Astrocyte of the spinal cord (primary cell): Measurements from ENCODE around the gene SCARB2.

Experiments used
- DNase-seq: peaks from one replicate; pipeline ENCODE4 v3.0.0; 2011; ENCODE audit warnings: low read depth, low spot score
- H3K4me3 ChIP-seq: 2 replicates; pipeline ENCODE4 v1.5.1; 2011; ENCODE audit warnings: low read depth, mild to moderate bottlenecking, low read length, moderate library complexity
- in situ Hi-C: cut with HindIII; loops from 2 replicates; pipeline ENCODE4 v1.10.0; 2017; ENCODE audit warnings: low sequenced_read_pairs
- TF ChIP-seq, protein P1 (sequence below): IDR thresholded peaks from 2 replicates; pipeline ENCODE4 v1.5.1; 2012; ENCODE audit warnings: low read depth, mild to moderate bottlenecking, low read length, inconsistent platforms

Gene SCARB2

GRCh38 chr4:76188149-76188548 is 25.5 kb downstream of the SCARB2 start:
- DNase-seq: no peak
- in situ Hi-C loops: no loop called here
- H3K4me3 ChIP-seq: no peak overlapping the region
- TF ChIP-seq, protein P1, sequence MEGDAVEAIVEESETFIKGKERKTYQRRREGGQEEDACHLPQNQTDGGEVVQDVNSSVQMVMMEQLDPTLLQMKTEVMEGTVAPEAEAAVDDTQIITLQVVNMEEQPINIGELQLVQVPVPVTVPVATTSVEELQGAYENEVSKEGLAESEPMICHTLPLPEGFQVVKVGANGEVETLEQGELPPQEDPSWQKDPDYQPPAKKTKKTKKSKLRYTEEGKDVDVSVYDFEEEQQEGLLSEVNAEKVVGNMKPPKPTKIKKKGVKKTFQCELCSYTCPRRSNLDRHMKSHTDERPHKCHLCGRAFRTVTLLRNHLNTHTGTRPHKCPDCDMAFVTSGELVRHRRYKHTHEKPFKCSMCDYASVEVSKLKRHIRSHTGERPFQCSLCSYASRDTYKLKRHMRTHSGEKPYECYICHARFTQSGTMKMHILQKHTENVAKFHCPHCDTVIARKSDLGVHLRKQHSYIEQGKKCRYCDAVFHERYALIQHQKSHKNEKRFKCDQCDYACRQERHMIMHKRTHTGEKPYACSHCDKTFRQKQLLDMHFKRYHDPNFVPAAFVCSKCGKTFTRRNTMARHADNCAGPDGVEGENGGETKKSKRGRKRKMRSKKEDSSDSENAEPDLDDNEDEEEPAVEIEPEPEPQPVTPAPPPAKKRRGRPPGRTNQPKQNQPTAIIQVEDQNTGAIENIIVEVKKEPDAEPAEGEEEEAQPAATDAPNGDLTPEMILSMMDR: no peak

DNA sequence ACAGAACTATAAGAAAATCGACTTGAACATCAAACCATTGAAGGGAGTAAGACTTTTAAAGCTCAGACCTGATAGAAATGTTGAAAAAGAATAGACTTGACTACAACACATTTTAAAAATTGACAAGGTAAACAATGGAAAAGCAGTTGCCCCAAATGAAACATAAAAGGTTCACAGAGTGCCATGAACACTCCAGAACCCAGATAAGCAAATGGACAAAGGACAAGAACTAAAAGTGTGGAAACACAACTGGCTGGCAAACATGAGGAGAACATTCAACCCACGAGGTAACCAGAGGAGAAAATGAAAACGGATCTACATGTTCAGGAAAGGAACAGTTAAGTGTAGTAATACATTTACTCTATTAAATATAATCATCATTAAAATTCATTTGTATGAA is 26.5 kb downstream of the SCARB2 start:
- H3K4me3 ChIP-seq: no peak overlapping the region

DNA sequence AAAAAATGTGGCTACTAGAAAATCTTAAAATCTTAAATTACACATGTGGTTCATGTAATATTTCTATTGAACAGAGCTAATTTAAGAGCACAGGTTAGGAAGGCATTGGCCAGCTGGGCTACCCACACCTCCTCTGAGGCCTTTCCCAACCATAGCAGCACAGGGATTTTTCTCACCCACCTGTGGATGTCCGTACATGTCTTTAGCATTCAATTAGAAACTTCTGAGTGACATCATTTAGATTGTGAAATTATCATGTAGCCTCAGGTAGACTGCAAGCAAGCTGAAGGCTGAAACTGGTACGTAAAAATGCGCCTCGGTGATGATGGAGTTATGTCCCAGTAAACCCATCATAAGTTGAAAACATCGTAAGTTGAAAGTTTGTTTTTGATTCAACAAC is 31.2 kb downstream of the SCARB2 start:
- TF ChIP-seq, protein P1: no peak
- no peak for DNase-seq
- H3K4me3 ChIP-seq: no peak overlapping the region
- in situ Hi-C loops: no loop called here

More for the DNA sequence above, 26.5 kb downstream of the SCARB2 start:
- TF ChIP-seq, protein P1: no peak
- no peak for DNase-seq
- in situ Hi-C loops: no loop called here

DNA sequence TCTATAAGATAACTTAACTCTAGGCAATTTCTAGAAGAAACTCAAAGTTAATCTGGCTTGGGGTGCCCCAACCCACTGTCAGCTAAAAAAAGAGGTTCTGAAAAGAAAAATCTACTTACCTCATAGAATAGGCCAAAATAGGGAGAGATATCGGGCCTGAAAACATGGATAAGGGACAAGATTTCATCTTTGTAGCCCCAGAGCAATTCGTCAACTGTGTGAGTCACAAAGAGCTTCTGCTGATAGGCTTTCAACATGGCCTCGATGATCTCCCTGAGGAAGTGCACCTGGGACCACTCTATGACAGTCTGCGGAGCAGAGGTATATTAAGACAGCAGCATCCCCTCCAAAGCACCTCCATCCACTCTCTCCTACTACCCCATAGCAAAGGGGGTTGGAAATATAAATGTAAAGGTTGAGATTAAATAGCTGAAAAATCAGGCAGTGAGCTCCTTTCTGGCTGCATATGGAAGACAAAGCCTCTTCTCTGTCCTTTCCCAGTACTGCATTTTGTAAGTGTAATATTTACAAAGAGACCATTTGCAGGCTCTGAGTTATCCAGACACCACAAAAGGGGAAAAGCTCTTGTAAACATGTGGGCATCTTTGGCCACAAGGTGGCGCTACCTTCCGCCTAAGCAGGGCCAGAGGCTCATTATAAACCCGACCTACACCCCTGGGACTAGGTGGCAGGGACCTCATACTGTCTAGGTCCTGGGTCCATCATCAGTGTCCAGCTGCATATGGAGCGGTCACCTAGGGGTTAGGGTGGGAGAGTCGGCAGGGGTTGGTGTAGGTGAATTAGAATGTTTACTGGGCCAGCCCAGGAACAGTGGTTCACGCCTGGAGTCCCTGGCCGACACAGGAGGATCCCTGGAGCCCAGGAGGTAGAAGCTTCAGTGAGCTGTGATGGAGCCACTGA is 34.0 kb downstream of the SCARB2 start:
- DNase-seq: peak; percentile 80
- TF ChIP-seq, protein P1: peak; percentile 90
- in situ Hi-C loops: no loop called here
- H3K4me3 ChIP-seq: no peak overlapping the region

DNA sequence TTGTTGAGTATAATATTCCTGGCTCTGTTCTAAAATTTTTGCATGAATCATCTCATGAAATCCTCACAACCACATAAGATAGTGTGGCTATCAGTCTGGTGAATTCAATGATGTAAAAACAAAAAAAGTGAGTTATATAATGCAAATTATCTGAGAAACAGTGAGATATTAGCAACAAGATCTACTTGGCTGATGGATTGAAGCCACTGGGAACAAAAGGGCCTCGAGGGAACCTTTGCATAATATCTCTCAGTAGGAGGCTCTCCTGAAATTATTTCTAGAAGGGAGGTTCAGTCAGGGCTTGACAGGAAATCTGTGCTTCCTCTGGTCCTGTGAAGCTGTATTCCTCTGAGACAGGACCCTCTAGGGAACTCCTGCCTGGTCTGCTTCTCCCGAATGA is 35.3 kb downstream of the SCARB2 start:
- in situ Hi-C loops: no loop called here

DNA sequence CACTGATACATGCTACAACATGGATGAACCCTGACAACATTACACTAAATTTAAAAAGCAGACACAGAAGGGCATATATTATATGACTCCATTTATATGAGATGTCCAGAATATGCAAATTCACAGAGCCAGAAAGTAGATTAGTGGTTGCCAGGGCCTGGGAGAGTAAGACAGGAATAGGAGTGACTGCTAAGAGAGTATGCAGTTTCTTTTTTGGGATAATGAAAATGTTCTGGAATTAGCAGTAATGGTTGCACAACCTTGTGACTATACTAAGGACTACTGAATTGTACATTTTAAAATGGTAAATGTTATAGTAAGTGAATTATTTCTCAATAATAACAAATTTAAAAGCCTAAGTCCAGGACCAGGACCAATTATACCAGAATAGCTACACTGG is 35.9 kb downstream of the SCARB2 start:
- no peak for DNase-seq
- TF ChIP-seq, protein P1: no peak
- in situ Hi-C loops: no loop called here

More for the DNA sequence above, 35.3 kb downstream of the SCARB2 start:
- H3K4me3 ChIP-seq: no peak overlapping the region
- no peak for DNase-seq
- TF ChIP-seq, protein P1: no peak

More for the DNA sequence above, 35.9 kb downstream of the SCARB2 start:
- H3K4me3 ChIP-seq: no peak overlapping the region
